ENCODE measurements around the gene CHRFAM7A. TPM values are rescaled to one million over a fixed set of nuclear protein-coding genes. Genes with fewer than 3 reads are reported as not detected.
"Not testable (repeated sequence)": the region's sequence is repeated elsewhere in the genome, so short reads cannot be mapped to it uniquely, and the experiment has no call there.

Gene CHRFAM7A
- total RNA-seq, 4 donors from 2014 or later = 0.16 to 0.96 TPM; not detected in 2

DNA sequence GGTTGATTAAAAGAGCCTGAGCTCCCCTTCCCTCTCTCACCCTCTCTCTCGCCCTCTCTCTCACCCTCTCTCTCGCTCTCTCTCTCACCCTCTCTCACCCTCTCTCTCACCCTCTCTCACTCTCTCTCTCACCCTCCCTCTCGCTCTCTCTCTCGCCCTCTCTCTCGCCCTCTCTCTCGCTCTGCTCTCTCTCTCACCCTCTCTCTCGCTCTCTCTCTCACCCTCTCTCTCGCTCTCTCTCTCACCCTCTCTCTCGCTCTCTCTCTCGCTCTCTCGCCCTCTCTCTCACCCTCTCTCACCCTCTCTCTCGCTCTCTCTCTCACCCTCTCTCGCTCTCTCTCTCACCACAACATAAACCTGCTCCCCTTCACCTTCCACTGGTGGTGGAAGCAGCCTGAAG lies 67.2 kb downstream of the CHRFAM7A start:
- H3K27me3 ChIP-seq; H3K9me3 ChIP-seq; H3K36me3 ChIP-seq; intact Hi-C loops (cut with DNase I; ENCODE audit: low total_unique reads); in situ Hi-C loops (cut with MboI; ENCODE audit: low pct_ligation_motif_present in 1 of 4, low pct_unique_long_range_greater_than_20kb in 1 of 4, low sequenced_read_pairs in 3 of 4); H3K27ac ChIP-seq; H3K4me3 ChIP-seq; H3K4me1 ChIP-seq; DNase-seq: not testable (repeated sequence)
- WGBS, 2 donors (ENCODE audit: low coverage in 1 of 2) = 57 to 67% methylated on average over 5 to 13 of the region's 13 CpGs

DNA sequence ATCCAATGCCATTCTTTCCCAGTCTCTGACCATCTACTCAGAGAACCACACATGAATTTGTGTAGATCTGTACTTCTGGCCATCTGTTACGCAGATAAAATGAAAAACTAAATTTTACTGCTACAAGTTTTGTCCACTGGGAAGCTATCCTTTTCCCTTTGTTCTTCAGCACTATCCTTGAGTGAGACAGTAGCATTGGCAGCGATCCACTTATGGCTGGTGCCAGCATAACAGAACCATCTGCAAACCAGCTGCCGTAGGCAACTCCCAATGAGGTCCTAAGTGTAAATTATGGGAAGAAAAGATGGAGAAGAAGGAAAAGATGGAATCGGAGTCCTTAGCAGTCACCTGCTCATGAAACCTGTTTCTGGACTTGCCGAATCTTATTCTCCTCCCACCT lies 72.3 kb downstream of the CHRFAM7A start:
- H3K27ac ChIP-seq; H3K27me3 ChIP-seq; intact Hi-C loops (cut with DNase I; ENCODE audit: low total_unique reads); H3K9me3 ChIP-seq; DNase-seq; H3K36me3 ChIP-seq; H3K4me3 ChIP-seq; in situ Hi-C loops (cut with MboI; ENCODE audit: low pct_ligation_motif_present in 1 of 4, low pct_unique_long_range_greater_than_20kb in 1 of 4, low sequenced_read_pairs in 3 of 4); H3K4me1 ChIP-seq: not testable (repeated sequence)
- WGBS, 2 donors (ENCODE audit: low coverage in 1 of 2) = no CpG with 5 or more reads among the region's 5 CpGs

DNA sequence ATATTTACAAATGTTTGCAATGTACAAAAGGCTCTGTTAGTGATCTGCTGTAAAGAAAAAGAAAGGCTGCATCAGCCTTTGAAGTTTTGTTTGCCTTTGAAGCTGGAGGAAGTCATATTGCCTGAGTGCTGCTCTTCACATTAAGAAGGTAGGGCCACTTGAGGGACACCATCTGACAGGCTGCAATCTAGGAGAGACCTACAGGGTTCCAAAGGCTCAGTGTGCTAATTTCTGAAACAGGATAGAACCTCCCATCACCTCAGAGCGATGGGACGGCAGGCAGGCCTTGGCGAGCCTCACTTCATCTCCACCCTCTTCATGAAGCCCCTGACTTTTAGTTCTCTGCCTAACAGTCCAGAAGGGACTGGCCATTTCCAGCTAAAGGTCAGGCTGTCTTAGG lies 77.6 kb downstream of the CHRFAM7A start:
- in situ Hi-C loops (cut with MboI; ENCODE audit: low pct_ligation_motif_present in 1 of 4, low pct_unique_long_range_greater_than_20kb in 1 of 4, low sequenced_read_pairs in 3 of 4); intact Hi-C loops (cut with DNase I; ENCODE audit: low total_unique reads): not testable (repeated sequence)
- no CpG with 5 or more reads among the region's 3 CpGs for WGBS, 2 donors (ENCODE audit: low coverage in 1 of 2)

DNA sequence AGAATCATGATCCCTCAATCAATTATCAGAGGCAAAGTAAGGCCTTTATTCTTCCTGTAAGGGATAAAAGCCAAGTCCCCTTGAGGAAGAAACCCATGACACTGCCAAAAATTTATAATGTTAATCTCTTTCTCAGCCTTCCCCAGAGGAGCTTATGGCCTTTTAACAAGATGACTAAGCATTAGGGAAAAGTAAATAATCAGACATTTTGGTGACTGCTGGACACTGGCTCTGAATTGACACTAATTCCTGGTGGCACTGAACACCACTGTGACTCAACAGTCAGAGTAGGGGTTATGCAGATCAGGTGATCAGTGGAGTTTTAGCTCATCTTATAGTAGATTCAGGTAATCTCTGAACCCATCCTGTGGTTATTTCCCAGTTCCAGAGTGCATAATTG lies 82.8 kb downstream of the CHRFAM7A start:
- DNase-seq; intact Hi-C loops (cut with DNase I; ENCODE audit: low total_unique reads); H3K4me3 ChIP-seq; H3K36me3 ChIP-seq; H3K4me1 ChIP-seq; H3K9me3 ChIP-seq; H3K27ac ChIP-seq; H3K27me3 ChIP-seq; in situ Hi-C loops (cut with MboI; ENCODE audit: low pct_ligation_motif_present in 1 of 4, low pct_unique_long_range_greater_than_20kb in 1 of 4, low sequenced_read_pairs in 3 of 4): not testable (repeated sequence)

More for the DNA sequence above, 77.6 kb downstream of the CHRFAM7A start:
- H3K36me3 ChIP-seq, H3K4me3 ChIP-seq, DNase-seq, H3K27me3 ChIP-seq, H3K27ac ChIP-seq, H3K9me3 ChIP-seq, H3K4me1 ChIP-seq: not testable (repeated sequence)

Small RNA genes within 50 kb of the gene (small RNA-seq; reads per million reads assigned to genes)
- gene AC019322.2 (0 reads per million in 4 donors), gene RF00019 (0 reads per million in 4 donors), gene RF00096 (0 reads per million in 4 donors), gene RN7SL196P (0 reads per million in 4 donors)

Other genes with a start within 250 kb of the CHRFAM7A start
- gene GOLGA8R, start 20.7 kb upstream of the CHRFAM7A start, total RNA-seq = 1 to 10 TPM in 3 of 4 donors, not detected in 1; 2.9 to 3.7 (median 3.6) TPM
- gene GOLGA8Q, start 158.5 kb upstream of the CHRFAM7A start, total RNA-seq = 1 to 10 TPM in 2 of 4 donors, not detected in 2; 2.7 to 3.3 TPM
- 10 to 100 TPM in 1 of 4 donors, under 1 TPM in 1, not detected in 2; 0.32 to 17.2 TPM for gene GOLGA8H, start 210.5 kb upstream of the CHRFAM7A start, total RNA-seq

Measured in transverse colon (tissue), 4 donors.